GM13976 (cell line): Measurements from ENCODE around the gene CDH13.

Source experiments
- DNase-seq: peaks from one replicate; pipeline ENCODE4 v3.0.0; 2012; ENCODE audit warnings: low spot score
- CTCF ChIP-seq: IDR thresholded peaks from 2 replicates; pipeline ENCODE4 v1.5.1; 2012; ENCODE audit warnings: borderline replicate concordance, mild to moderate bottlenecking; ENCODE audit not compliant: insufficient read depth; ENCODE audit errors: extremely low read depth, missing control alignments, control extremely low read depth
- in situ Hi-C: fragments of 300-500 bp; cut with MboI; formaldehyde crosslinking; loops from one replicate; pipeline ENCODE4 v1.12.0; 2022; ENCODE audit warnings: low sequenced_read_pairs, mixed read lengths, inconsistent platforms; ENCODE audit not compliant: unreplicated experiment

CDH13 gene

GRCh38 chr16:82695806-82696205, 69.0 kb downstream of the CDH13 start:
- no peak for TF ChIP-seq CTCF
- in situ Hi-C loops: no loop called here
- DNase-seq: no peak

- TF ChIP-seq CTCF: no peak
Observed at GRCh38 chr16:82699260-82699659, 72.5 kb downstream of the CDH13 start.

GRCh38 chr16:82699711-82700495, 73.1 kb downstream of the CDH13 start:
- in situ Hi-C loops: no loop called here
- no peak for TF ChIP-seq CTCF
- no peak for DNase-seq

More at GRCh38 chr16:82699260-82699659, 72.5 kb downstream of the CDH13 start:
- DNase-seq: no peak
- in situ Hi-C loops: no loop called here

GRCh38 chr16:82700541-82701235, 73.9 kb downstream of the CDH13 start:
- DNase-seq: peak; percentile 37
- in situ Hi-C loops: no loop called here
- TF ChIP-seq CTCF: no peak

DNA sequence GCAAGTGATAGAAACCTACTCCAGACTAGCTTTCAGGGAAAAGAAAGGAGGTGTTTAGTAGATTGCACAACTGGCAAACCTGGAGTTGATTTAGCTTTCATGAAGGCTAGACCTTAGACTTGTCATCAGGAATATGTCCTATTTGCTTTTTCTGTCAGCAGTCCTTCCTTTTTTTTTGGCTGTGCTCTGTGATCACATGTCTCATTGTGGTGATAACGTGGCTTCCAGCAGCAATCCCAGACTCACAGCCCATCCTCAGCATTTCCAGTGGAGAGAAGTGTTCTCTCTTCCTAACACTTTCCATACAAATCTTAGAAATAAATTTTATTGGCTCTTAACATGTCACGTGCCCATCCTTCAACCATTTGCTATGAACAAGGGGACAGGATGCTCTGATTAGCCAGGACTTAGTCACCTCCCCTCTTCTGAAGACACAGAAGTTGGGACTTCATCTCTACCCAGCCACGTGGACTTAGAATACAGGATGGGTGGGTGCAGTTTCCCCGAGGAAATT, 74.7 kb downstream of the CDH13 start:
- in situ Hi-C loops: no loop called here
- no peak for DNase-seq
- no peak for TF ChIP-seq CTCF

DNA sequence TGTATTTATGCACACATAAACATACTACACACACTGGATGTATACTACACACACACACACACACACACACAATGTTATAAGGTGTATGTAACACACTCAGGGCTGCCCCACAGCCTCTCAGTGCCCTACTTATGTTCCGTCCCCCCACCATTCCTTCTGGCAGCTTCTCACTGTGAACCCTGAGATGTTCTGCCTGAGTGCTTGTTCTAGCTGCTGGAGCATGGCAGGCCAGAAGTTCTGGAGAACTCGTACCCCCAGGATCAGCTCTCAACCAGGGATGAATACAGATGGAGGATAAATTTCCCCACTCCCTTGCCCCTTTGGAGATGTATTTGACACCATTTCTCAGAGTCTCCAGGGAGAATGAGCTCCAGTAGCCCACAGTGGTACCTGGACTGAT, 76.4 kb downstream of the CDH13 start:
- TF ChIP-seq CTCF: no peak
- DNase-seq: no peak
- in situ Hi-C loops: no loop called here
